Measurements from ENCODE around the gene VTN. TPM values are rescaled to one million over a fixed set of nuclear protein-coding genes. Genes with fewer than 3 reads are reported as not detected.
"Not testable (repeated sequence)": the region's sequence is repeated elsewhere in the genome, so short reads cannot be mapped to it uniquely, and the experiment has no call there.

Gene VTN
- total RNA-seq, 1 donor = not detected

DNA sequence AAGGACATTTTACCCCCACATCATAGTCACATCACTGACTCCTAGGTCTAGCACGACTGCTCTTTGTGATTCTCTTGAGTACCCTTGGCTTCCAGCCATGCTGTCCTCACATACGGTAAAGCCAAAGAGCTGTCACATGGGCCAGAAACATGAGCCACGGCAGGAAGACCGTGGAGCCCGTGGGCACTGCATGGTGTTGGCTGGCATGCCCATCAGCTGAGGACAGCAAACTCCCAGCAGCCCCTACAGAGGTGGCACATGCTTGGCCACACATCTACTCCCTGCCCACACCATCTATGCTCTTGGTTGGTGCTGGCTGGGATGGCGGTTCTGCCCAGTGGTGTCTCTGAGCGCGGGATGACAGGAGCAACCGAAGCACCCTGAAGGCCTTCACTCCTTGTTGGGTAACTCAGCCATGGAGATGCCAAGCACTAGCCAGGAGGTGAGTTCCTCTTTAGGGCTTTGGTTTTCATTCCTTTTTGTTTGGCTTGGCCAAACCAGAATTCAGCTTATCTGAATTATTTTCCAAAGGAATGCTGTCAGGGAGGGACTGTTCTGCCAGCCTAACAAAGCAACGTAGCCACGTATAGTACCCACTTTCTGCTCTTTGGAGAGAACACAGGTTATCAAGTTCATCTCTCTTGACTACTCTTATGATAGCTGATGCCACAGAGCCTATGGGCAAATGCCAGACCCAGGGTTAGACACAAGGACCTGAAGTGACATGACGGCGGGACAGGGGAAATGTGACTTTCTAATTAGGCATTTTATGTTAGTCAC is 24.5 kb downstream of the VTN start:
- DNase-seq (ENCODE audit: low read depth in 2 of 3, low spot score in 2 of 3) = no peak

DNA sequence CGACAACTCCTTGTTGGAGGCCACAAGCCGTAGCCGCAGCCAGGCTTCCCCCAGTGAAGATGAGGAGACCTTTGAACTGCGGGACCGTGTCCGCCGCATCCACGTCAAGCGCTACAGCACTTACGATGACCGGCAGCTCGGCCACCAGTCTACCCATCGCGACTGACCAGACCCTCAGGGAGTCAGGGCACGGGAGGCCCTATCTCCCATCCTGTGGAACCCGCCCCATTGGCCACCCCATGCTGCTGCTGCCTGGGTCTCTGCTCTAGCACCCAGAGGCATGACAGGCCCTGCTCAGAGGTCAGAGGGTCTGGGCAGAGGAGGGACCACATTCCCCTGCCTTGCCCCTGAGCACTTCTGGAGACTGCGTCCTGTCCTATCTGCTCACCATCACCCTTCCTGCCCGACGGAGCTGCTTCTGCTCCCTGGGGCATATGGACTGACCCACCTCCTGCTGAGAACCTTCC is 25.6 kb downstream of the VTN start:
- DNase-seq (ENCODE audit: low read depth in 2 of 3, low spot score in 2 of 3) = no peak

DNA sequence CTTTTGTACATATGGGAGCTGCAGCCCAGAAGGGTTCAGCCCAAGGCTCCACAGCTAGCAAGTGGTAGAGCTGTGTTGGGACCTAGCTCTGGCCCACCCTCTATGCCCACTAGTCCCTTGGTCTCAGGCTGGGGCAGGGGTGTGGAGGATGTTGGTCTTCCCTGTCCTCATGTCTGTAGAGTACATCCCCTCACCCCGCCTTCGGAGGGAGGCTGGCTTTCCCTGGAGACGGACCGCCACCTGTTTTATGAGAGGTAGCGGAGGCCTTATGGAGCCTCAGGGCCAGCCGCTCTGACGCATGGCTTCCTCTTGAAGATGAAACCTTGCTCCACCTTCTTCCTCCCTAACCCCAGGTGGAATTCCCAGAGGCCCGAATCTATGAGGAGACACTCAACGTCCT is 26.1 kb downstream of the VTN start:
- no peak for DNase-seq (ENCODE audit: low read depth in 2 of 3, low spot score in 2 of 3)

DNA sequence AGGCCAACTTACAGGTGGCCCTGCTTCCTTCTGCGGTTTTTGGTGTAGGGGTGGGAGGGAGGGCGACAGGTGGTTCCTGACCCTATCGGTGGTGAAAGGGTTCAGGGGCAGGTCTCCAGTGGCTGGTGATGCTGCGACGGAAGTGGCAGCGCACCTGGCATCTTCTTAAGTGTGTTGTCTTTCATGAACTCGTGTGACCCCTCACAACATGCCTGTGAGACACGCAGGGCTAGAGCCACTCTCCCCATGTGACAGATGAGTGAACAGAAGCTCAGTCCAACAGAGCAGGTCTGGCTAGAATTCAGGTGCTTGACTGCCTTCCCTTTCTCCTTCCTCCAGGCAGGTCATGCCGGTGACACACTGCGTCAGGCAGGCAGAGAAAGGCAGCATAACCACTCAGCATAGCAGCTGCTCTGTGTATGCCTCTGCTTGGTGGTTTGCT is 26.6 kb downstream of the VTN start:
- no peak for DNase-seq (ENCODE audit: low read depth in 2 of 3, low spot score in 2 of 3)

DNA sequence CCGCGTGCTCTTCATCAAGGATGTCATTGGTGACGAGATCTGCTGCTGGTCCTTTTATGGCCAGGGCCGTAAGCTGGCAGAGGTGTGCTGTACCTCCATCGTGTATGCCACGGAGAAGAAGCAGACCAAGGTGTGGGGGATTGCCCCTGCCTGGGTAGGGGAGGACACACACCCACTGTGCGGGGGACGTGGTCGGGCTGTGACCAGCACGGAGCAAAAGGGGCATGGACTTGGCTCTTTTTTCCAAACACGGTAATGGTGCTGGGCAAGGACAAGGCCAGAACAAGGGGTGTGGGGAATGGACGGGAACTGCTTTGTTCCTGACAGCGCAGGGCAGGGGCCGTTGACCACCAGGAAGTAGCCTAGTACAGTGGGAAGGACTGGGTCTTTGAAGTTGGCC is 27.8 kb downstream of the VTN start:
- DNase-seq (ENCODE audit: low read depth in 2 of 3, low spot score in 2 of 3) = no peak

DNA sequence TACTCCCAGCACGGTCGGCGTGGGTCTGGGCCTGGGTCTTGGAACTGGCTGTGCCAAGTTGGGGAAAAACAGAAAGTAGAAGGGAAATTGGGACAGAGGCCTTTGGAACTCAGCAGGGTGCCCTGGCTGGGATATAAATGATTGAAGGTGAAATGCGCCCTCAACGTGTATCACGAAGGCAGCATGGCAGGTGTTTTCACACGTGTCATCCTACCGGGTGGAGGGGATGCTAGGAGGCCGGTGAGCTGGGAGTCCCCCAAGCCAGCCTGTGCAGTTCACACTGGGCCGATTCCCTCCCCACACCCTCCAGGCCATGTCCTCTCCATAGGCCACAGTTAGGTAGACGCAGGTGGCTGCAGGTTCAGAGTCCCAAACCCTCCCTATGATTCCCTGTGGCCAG is 28.6 kb downstream of the VTN start:
- DNase-seq (ENCODE audit: low read depth in 2 of 3, low spot score in 2 of 3) = no peak

DNA sequence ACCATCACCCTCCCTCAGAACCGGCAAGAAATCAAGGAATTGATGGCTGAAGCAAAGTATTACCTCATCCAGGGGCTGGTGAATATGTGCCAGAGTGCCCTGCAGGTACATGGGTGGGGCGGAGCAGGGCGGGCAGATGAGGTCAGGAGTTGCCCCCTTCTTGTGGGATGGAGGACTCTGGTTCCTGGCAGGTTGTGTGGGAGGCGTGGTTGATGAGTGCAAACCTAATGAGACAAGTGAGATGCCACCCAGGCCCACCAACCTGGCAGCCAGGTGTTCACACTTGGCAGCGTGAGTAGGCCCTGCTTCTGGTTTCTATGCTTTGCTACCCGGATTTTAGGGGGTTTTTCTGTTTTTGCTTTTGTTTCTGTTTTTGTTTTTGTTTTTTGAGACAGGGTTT is 29.7 kb downstream of the VTN start:
- no peak for DNase-seq (ENCODE audit: low read depth in 2 of 3, low spot score in 2 of 3)

DNA sequence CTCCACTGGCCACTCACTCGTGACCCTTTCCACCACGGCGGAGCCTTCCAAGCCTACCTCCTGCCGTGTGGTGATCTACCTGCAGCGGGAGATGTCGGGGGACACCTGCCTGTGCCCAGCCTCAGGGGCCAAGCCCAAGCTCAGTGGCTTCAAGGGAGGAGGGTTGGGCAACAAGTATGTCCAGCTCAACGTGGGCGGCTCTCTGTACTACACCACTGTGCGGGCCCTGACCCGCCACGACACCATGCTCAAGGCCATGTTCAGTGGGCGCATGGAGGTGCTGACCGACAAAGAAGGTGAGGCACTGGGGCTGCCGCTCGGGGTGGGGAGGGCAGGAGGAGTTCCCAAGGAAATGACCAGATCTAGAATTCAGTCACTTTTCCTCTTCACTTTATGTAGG is 30.7 kb downstream of the VTN start:
- DNase-seq (ENCODE audit: low read depth in 2 of 3, low spot score in 2 of 3) = no peak

DNA sequence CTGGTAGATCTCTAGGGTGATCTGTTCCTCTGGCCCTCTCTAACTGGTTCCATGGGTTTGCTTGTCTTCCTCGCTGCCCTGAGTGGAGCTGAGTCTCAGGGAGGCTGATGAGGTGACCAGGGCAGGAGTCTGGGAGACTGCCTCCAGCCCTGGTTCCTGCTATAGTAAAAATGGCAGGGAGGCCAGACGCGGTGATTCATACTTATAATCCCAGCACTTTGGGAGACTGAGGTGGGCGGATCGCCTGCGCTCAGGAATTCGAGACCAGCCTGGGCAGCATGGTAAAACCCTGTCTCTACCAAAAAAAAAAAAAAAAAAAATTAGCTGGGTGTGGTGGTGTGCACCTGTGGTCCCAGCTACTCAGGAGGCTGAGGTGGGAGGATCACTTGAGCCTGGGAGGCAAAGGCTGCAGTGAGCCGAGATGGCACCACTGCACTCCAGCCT is 31.3 kb downstream of the VTN start:
- not testable (repeated sequence) for DNase-seq (ENCODE audit: low read depth in 2 of 3, low spot score in 2 of 3)

DNA sequence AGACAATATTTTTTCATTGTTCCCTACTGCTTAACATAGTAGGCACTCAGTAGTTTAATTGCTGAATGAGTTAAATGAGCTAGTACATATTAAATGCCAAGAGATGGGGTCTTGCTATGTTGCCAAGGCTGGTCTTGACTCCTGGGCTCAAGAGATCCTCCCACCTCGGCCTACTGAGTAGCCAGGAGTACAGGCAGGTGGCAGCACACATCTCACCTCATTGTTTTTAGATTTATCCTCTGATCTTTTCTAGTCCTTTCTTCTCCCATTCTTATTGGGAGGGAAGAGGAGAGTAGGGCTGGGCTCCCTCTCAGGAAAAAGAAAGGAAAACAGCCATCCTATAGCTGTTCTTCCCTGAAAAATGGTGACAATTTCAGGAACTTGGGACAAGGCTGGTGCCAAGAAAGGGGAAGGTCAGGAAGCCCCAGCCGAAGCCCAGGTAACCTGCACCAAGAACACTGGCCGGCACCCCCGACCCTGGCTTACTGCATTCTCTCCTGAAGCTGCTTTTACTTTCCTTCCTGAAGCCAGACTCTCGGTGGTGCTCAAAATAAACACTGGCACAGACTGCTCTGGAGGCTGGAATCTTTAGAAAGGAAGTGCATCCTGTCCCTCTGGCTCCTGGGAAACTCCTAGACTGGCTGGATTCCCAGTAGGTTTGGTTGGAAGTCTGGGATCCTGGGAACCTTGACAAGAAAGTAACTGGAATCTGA is 31.9 kb downstream of the VTN start:
- DNase-seq (ENCODE audit: low read depth in 2 of 3, low spot score in 2 of 3) = no peak

DNA sequence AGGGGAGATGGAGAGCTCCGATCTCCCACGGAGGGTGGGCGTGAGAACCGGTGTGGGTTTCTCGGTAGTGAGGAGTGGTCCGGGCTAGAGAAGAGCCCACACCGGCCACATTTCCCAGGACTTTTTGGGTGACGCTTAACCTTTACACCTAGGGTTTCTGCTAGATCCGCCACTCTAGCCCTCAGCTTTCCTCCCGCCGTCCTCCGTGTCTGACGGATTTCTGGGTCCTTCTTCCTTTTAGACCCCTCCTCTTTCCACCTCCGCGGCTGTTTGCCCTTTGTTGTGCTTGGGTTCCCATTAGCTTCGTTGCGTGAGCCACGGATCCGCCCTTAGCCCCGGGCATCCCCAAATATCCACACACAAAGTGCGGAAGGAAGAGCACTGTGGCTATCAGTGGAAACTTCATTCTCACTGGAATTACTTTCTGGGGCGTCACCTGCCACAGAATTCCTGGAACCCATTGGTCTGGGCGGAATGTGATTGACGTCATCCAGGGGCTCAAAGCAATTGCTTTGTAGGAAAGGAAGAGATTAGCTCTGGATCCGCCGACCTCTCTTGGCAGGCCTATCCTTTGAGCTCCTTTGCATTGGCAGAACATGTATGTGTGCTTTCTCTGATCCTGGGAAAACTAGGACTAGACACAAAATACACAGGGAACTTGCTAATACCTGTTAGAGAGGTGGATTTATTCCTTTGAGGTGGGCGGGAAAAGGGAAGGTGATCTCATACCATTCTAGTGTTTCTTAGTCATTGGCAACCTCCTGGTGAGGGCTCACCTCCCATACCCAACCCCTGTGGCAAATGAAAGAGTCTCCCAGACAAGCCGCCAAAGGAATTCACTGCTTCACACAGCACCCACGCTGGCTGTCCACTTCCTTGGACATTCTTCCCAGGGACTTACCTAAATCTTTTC is 33.9 kb downstream of the VTN start:
- DNase-seq (ENCODE audit: low read depth in 2 of 3, low spot score in 2 of 3) = peak in 2 of 3 donors; percentile 25 to 50

DNA sequence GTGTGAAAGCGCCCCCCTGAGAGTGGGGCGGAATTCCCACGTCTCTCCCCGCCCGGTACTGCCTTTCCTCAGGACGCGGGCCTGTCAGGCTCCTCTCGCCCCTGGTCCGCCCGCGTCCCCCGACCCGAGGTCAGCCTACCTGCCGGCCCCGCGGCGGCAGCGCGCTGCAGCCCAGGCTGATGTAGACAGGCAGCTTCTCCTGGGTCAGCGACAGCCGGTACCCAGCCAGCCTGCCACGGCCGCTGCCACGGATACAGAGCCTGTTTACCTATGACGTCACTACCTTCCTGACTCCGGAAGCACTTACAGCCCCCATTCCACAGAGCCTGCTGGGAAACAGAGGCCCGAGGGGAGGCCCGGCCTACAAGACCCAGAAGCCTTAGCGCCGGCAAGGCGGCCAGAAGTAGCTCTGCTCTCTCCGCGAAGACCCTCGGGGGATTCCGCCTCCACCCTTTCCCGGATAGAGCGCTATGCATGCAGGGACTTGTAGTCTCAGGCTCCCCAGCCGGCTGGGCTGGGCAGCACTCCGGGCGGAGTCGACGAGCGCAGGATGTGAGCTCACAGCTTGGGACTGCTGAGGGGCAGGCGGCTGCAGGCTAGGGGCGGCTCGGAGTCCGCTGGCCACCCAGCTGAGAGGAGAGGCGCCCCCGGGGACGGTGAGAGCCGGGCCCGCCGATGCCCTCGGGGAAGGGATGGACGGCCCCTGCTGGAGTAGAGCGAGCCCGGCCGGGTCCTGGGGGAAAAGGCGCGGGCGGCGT is 34.7 kb downstream of the VTN start, which contains the start of the genes IFT20 and TNFAIP1:
TSS of gene IFT20 (minus strand) at position 272 of the 758 bp plus-strand sequence. CDS start 3,487 bp downstream, outside the sequence.
TSS of gene TNFAIP1 (plus strand) at position 561 of the 758 bp plus-strand sequence. CDS start 3,761 bp downstream, outside the sequence.
- peak; percentile 88 to 100 (median 99) for DNase-seq (ENCODE audit: low read depth in 2 of 3, low spot score in 2 of 3)

DNA sequence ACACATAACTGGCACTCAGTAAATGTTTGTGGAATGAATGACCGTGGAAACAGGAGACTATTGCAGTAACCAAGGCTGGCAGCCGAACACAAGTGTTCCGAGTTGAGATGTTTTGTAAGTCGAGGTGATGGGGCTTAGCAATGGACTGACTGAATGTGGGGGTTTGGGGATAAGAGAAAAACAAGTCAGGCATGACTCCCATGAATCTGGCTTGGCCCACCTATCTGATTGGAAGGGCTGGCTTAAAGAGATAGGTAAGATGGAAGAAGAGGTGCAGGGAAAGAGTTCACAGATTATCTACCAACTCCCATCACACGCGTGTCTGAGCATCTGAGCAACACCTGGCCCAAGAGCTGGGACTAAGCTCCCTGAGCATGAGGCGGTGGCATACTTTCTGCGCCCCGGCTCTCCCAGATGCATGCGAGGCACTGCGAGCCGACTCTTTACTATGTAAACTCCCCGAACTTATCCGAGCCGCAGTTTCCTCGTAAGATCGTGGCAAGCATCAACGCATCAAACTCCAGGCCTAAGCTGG is 35.4 kb downstream of the VTN start:
- peak in 1 of 3 donors; percentile 45 for DNase-seq (ENCODE audit: low read depth in 2 of 3, low spot score in 2 of 3)

DNA sequence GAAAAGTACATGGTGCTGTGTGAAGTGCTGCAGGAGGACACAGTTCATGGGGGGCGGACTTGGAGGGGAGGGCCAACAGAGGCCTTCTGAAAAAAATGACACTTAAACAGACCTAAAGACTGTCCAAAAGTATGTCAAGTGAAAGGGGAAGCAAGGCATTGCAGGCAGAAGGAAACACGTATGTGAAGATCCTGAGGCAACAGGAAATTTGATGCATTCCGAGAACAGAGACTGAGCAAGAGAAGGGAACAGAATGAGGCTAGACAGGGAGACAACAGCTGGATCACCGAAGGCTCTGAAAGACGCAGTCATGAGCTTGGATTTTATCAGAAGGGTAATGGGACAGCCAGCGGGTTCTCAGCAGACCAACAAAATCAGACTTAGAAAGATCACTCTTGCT is 35.9 kb downstream of the VTN start:
- no peak for DNase-seq (ENCODE audit: low read depth in 2 of 3, low spot score in 2 of 3)

DNA sequence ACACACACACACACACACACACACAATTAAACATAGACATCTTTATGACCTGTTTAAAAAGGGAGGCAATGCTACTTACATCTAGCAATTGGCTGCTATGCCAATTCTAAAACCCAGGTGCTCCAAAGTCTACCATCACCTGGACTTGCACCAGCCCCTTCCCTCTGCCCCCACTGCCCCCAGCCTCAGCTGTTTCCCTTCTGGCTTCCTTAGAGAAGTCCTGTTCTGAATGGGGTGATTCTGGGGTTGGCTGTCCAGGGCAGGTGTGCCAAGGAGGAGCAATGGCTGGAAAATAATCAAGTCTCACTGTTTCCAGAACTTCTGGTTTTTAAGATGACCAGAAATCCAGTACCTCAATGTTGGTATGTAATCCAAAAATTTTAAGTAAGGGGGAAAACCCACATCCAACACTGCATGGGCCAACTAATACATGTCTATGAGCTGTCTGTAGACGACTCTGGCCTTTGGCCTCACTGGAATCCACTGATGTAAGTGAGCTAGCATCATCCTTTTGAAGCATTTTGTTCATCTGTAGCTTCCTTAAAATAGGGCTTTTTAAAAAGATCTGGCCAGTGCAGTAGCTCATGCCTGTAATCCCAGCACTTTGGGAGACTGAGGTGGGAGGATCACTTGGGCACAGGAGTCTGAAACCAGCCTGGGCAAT is 36.9 kb downstream of the VTN start:
- DNase-seq (ENCODE audit: low read depth in 2 of 3, low spot score in 2 of 3) = no peak

DNA sequence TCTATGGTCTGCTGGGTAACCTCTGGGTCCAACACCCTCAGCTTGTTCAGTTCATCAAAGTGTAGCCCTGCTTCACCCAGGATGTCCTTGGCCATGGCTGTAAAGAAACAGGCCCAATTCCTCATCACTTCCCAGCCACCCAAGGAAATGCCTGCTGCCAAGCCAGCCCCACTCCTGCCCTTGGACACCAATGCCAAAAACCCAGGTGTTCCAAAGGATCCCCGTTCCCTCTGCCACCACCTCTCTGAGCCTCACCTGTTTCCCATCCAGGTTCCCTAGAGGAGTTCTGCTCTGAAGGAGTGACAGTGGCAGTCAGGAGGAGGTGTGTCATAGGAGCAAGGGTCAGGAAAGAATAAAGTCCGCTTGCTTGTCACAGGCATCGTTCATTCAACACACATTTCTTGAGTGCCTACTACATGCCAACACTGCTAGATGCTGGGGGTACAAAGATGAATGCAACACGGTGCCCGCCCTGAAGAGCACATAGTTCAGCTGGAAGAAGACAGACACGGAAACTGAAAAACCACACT is 38.2 kb downstream of the VTN start:
- no peak for DNase-seq (ENCODE audit: low read depth in 2 of 3, low spot score in 2 of 3)

DNA sequence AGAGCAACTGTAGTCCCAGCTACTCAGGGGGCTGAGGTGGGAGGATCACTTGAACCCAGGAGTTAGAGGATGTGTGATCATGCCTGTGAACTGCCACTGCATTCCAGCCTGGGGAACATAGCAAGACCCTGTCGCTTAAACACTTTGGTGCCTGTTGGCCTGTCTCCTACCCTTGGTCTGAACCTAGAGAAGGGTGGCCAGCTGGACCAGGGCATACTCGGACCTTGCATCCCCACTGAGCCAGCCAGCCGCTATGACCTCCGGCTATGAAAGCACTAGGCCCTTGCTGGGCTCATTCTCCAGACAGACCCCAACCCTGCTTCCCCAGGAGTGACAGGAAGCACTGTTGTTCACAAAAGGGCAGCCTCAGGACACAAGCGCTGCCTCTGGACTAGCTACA is 39.4 kb downstream of the VTN start:
- DNase-seq (ENCODE audit: low read depth in 2 of 3, low spot score in 2 of 3) = no peak

DNA sequence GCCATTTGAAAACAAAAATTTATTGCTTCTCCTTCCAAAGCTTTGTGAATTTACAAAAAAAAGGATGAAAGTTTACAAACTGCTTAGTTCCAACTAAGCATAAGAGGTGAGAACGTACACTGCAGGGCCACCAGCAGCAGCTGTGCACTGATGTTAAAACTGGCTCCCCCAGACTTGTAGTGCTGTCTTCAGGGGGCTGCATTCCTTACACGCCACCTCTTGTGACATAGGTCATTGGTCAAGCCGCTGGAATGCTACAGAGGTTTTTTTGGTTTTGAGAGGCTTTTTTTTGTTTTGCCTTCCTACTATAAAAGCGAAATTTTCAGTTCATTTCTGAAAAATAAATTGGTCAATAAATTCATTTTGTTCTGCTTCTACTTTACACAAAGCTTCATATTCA is 41.8 kb downstream of the VTN start:
- DNase-seq (ENCODE audit: low read depth in 2 of 3, low spot score in 2 of 3) = no peak

DNA sequence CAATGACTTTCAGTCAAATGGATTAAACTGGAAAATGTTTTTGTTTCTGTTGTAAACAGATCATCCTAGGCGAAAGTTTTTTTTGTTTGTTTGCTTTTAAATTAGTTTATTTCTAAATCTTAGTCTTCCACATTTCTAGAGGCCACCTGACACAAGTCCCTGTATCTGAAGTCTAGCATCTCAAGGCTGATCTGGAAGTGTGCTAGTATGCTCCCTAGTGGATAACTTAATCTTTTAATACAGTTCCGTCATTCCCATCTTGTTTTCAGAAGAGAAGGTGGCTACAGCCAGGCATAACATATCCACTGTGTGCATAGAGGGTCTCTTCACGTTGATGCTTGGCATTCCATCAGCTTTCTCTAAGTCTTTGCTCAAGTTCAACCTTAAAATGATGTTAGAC is 42.4 kb downstream of the VTN start:
- DNase-seq (ENCODE audit: low read depth in 2 of 3, low spot score in 2 of 3) = no peak
